ENCODE results near the gene CNDP2.
"Not testable (repeated sequence)": the region's sequence is repeated elsewhere in the genome, so short reads cannot be mapped to it uniquely, and the experiment has no call there.

The CNDP2 gene

DNA sequence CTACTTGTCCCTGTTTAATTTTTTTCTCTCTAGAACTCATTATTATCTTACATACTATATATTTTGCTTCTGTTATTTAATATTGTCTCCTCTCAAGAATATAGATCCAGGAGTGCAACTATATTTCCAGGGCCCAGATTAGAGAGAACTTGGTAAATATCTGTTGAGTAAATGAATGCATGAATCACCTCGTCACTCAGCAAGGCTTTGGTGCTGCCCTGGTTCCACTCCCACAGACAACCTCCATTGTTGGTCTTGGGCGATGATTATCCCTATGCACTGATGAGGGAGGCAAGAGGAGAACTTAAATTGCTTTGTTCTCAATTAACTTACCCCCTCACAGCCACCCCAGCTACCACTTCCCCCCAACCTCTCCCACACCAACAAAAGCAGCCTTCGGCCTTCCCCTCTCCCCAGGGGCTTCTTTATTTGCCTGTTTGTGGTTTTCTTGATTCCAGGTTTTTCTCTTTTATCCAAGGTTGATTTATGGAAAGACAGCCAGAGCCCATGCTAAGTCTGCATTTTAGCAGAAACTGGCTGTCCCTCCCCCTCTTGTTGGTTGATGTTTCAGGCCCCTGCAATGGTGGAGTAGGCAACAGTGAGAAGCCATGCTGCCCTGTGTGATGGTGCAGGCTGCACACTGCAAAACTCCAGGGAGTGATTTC is 22.1 kb upstream of the CNDP2 start:
- no peak for DNase-seq

GRCh38 chr18:74476140-74476539 is 20.0 kb upstream of the CNDP2 start:
- DNase-seq = peak; percentile 43

DNA sequence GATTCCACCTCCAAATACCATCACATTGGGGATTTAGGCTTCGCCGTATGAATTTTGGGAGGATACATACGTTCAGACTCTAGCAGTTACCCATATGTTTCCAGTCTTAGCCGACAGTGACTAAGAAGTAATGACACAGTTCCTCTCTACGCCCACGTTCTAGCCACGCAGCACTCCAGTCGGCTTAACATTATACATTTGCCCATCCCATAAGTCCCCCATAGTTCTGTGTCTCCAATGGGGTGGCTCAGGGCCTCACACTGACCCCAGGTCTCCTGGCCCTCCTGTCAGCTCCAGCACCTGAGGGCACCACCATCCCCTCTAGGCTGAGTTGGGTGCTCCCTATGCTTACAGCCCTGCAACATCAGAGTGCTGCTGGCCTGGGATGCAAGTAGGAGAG is 18.4 kb upstream of the CNDP2 start:
- DNase-seq = no peak

GRCh38 chr18:74478316-74478715 is 17.8 kb upstream of the CNDP2 start:
- no peak for DNase-seq

GRCh38 chr18:74478880-74479279 is 17.3 kb upstream of the CNDP2 start:
- DNase-seq = no peak

- no peak for DNase-seq
Measured at GRCh38 chr18:74479486-74480148, 16.5 kb upstream of the CNDP2 start.

DNA sequence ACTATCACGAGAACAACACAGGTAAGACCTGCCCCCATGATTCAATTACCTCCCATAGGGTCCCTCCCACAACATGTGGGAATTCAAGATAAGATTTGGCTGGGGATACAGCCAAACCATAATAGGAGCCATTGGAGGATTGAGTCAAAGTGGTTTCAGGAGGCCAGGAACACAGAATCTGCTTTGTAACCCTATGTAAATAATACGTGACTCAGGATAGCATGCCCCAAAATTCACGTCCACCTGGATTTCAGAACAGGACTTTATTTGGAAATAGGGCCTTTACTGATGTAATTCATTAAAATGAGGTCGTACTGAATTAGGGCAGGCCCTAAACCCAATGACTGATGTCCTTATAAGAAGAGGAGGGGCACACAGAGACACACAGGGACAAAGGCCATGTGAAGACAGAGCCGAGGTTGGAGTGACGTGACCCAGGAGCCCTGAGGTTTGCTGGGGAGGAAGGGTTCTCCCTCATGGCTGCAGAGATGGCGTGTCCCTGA is 16.0 kb upstream of the CNDP2 start:
- DNase-seq = peak; percentile 22

DNA sequence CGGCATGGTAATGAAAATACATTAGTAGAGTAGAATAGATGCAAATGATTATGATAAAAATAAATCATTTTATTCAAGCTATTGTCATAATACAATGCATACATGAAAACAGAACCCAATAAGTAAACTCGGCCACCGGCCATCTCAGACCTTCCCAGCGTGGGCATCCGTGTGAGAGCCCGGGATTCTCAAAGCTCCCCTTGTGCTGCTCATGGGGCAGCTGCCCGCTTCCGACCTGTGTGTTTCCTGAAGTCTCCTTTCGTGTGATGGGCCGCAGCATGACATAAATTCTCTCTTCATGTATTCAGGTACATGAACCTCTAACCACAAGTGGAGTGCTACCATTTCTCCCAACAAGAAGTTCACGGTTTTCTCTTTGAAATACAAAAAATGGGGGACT is 13.5 kb upstream of the CNDP2 start:
- DNase-seq = no peak

GRCh38 chr18:74486119-74486849 is 9.9 kb upstream of the CNDP2 start:
- no peak for DNase-seq

DNA sequence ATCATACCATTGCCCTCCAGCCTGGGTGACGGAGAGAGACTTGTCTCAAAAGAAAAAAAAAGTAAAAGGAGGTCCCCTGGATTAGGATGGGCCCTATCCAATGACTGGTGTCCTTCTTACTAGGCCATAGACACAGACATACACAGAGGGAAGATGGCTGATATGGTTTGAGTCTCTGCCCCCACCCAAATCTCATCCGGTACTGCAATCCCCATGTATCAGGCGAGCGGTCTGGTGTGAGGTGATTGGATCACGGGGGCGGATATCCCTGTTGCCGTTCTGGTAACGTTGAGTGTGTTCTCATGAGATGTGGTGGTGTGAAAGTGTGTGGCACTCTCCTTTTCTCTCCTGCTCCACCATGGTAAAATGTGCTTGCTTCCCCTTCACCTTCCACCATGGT is 7.8 kb upstream of the CNDP2 start:
- no peak for DNase-seq

DNA sequence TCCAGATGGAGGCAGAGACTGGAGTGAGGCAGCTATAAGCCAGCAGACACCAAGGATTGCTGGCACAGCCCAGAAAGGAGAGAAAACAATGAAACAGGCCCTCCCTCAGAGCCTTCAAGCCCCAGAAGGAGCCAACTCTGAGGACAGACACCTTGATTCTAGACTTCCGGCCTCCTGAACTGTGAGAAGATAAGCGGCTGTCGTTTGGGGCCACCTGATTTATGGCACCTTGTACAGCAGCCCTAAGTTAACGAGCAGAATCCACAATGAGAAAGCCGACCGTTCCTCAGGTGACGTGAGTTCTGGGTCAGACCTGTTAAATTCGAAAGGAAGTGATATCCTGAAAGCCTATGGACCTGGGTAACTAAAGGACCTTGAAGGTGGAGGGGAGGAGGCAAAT is 7.3 kb upstream of the CNDP2 start:
- no peak for DNase-seq

- no peak for DNase-seq
Measured at GRCh38 chr18:74489676-74490075, 6.5 kb upstream of the CNDP2 start.

DNA sequence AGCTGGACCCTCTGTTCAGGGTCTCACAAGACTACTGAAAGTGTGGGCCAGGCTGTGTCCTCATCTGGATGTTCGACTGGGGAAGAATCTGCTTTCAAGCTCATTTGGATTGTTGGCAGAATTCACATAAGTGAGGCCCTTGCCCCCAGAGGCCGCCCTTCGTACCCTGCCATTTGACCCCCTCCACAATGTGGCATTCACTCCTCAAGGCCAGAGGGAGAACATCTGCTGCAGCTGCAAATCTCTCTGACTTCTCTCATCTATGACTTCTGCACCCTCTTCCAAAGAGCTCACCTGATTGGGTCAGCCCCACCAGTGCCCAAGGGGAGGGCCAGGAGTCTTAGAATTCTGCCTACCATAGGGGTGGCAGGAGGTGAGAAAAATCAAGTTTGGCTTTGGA is 3.9 kb upstream of the CNDP2 start:
- no peak for DNase-seq

DNA sequence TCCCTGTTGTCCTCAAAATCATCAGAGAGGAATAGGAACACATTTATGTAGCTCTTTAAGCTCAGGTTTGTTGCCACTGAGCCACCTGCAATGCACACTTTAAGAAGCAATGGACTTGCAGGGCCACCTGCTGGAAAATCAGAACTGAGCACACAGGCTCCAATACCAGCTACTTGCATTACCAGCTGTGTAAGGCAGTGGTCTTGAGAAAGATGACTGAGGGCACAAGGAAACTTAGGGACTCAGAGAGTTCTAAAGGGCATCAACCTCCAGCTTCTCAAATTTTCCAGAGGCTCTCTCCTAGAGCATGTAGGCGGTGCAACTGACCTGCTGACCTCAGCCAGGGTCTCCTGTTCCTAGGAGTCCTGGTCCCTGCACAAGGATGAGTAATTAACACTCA is 2.5 kb upstream of the CNDP2 start:
- peak; percentile 80 for DNase-seq

GRCh38 chr18:74494514-74494913 is 1.6 kb upstream of the CNDP2 start:
- no peak for DNase-seq

- DNase-seq = peak; percentile 81
Measured at GRCh38 chr18:74496508-74497323, 553 bp downstream of the CNDP2 start.

DNA sequence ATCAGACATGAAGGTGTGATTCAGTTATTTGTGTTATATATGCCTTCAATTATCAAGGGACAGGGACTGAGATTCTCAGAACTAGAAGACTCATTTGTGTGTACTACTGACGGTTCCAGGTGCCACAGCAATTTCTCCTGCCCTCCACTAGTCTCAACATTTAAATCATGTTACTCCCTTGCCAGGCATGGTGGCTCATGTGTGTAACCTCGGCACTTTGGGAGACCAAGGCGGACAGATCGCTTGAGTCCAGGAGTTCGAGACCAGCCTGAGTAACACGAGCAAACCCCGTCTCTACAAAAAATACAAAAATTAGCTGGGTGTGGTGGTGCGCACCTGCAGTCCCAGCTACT is 1.1 kb downstream of the CNDP2 start:
- DNase-seq = peak; percentile 30

DNA sequence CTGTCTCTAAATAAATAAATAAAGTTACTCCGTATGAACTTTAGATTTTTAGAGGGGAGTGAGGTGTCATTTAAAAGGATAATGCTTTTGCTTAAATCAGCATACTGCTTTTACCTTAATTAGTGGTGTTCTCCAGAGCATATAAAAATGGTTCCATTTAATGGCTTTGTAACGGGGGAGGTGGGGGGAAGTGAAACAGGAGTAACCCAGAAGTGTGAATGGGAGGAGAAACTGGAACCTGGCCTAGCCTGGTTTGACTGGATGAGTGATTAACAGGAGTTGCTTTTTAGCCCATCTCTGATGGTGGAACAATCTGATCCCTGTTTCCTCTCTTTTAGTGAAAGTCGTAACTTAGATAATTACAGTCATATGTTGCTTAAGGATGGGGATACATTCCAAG is 1.6 kb downstream of the CNDP2 start:
- no peak for DNase-seq

- DNase-seq = peak; percentile 76
Measured at GRCh38 chr18:74498712-74499627, 2.8 kb downstream of the CNDP2 start.

DNA sequence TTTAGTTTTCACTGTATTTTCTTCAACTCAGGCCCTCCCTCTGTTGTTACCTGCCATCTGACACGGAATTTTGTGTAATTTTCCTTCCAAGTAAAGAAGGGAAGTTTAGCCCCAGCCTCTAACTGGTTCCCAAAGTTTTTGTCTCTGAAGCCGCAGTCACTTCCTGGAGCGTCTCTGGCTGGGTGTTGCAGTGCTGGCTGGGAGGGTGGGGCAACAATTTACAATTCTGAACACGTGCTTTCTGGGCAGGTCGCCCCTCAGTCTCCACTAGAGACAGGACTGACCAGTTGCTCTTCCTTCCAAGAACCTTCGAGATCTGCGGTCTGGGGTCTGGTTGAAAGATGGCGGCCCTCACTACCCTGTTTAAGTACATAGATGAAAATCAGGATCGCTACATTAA is 3.5 kb downstream of the CNDP2 start:
- DNase-seq = peak; percentile 86

DNA sequence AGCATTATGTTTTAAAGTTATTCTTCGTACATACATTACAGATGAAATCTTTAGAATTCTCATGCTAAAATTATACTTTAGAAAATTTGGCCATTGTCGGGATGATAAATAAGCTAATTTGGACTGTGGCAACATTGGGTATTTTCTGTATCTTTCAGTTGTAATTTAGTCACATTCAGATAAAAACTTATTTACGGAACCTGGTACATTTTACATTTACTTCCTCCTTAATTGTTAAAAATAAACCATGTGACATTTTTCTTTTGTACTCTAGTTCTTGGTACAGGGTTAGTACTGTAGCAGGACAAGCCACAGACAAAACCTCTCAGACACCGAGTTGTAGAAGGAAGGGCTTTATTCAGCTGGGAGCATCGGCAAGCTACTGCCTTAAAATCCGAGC is 4.2 kb downstream of the CNDP2 start:
- DNase-seq = no peak

- DNase-seq = not testable (repeated sequence)
Measured at GRCh38 chr18:74500774-74501173, 4.6 kb downstream of the CNDP2 start.

Data from hematopoietic multipotent progenitor cell treated with erythropoietin and hydrocortisone succinate and interleukin-3 and kit ligand, for 4 days (in vitro differentiated cells).